Measurements from ENCODE around the gene ADCK1.

DNA sequence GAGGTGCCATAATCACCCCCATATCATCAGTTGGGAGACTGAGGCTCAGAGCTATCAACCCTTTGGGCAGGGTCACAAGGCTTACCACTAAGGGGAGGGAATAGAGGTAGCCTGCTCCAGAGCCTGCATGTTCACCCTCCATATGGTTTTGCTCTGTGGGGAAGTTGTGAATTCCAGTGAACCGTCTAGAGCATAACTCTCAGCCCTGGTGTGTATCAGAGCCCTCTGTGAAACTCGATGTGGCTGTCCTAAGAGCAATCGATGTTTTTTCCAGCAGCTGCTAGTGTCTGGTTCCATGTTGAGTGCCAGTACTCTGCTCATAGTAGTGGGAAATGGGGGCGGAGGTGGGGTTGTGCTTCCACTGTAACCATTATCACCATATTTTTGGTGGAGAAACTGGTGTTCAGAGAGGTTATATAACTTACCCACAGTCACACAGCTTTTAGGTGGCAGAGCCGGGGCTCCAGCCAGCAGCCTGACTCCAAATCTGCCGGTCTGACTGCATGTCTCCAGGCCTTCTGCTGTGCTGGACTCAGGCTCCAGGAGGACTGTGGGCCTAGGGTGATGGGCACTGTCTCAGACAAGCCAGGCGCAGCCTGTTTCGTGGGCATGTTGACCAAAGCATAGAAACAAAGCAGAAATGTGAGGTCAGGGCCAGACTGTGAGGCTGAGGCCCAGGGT is 104.2 kb downstream of the ADCK1 start:
- TF ChIP-seq CTCF (conservative IDR thresholded peaks at IDR 0.05; ENCODE audit: low read depth, low read length) (no peak), EZH2 (IDR thresholded peaks at IDR 0.05; ENCODE audit: borderline replicate concordance, low read depth, low read length, poor library complexity, severe bottlenecking) (no peak)

Data from A673 (cell line).